Stimulated activated CD8-positive, alpha-beta memory T cell treated with anti-CD3 and anti-CD28 coated beads, Interleukin-15, amount 100 ng/mL, for 48 hours (primary cell): ENCODE data around the gene NELL1.

Experiments used
- DNase-seq, 2 donors: peaks; one replicate each; pipeline ENCODE4 v3.0.0-alpha.2; 2020; ENCODE audit warnings: low read depth in 2 of 2

The NELL1 gene

DNA sequence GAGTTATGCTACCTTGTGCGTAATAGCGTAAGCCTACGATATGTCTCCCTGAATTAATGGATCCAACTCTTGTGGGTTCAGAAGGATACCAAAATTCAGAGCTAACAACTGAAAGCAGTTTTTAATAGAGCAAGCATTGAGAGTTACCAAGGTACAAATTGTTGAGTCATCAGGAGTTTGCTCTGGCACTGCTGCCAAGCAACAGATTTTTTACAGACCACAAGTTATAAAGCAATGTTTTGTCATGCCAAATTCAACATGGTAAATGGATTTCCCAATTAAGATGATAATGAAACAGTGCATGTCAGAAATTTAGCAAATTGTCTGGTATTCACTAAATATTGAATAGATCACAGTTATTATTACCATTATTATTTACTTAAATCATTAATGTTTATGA lies 295.6 kb downstream of the NELL1 start:
- DNase-seq, result no peak

DNA sequence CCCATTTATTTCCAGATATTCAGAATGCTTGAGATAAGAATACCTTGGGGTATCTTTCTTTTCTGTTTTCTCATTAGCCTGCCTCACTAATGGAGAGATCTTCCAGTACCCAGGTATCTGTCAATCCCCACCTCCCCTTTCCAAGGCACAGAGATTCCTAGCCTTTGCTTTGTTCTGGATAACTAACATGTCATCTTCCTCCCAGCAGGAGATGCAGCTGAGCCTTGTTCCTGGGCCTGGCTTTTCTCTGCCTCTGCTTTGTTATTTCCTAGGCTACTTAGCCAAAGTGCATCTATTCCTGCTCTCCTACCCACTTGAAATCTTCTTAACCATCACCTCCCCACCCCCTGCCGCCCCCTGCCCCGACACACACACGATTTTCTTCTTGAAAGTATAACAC lies 297.1 kb downstream of the NELL1 start:
- DNase-seq, result no peak

DNA sequence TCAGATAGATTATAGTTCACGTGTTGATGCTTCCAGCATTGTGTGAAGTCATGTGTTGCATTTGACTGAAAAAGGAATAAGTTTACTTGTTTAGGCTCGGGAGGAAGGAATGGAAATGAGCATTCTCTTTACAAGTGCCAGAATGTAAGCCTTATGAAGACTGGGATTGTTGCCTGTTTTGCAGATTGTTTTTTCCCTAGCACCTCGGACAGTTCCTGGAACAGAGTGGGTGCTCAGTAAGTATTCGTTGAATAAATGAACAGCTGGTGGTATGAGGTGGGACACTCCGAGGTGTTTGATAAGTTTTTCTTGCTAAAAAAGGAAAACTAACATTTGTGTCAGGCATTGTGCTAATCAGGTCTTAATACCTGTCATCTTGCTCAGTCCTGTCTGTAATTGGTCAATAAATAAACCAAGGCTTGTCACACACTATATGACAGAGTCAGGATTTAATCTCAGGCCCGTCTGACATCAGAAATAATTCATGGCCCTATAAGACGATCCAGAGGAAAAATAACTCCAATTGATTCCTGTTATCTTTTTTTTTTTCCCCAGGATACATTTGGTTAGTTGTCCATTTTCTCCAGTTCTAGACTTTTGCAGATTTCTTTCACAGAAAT lies 304.7 kb downstream of the NELL1 start:
- no peak for DNase-seq

DNA sequence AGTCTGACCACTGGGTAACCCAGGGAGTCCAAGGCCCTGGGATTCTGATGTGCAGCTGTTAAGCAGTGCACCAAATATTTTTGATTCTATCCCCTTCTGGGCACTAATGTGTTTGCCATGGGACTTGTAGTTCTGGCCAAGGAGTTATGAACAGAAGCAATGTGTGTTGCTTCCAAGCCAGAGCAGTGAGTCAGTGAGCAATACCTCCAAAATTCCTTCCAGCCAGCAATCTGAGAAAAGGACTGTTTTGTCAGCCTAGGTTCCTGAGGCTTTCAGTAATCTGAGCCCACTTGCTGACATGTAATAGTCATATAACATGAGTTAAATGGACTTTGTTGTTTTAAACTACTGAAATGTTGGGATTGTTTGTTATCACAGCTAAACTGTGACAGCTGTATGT lies 311.4 kb downstream of the NELL1 start:
- no peak for DNase-seq

DNA sequence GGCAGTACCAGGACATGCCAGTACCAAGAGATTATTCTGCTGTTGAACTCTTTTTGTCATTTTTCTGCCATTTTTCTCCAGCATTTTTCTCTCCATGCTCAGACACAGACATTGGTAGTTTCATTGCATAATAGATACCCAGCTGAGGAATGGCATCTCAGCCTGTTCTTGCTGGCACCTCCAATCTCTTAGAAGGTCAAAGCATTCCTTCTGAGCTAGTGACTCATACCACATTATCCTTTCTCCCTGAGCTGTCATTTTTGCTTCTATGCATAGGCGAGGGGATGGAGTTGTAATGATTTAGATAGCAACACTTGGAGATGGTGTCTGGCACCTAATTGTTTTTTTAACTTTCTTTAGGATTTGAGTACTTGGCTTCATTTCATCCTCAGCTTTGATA lies 321.1 kb downstream of the NELL1 start:
- no peak for DNase-seq

DNA sequence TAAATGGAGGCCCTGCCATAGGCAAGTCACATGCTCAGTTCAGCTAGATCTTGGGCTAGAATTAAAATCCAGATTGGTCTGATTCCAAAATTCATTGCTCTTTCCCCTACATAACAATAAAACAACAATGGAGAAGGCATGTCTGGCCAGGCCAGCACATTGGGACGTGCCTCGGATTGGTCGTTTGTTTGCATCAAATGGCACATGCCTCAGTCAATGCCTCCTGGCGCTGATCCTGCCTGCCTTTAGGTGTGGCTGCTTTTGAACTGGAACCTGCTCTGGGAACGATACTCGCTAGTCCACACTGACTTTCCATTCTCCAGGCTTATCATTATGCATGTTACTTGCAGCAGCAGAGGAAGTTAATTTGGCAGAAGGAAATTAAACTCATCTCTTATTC lies 322.1 kb downstream of the NELL1 start:
- no peak for DNase-seq

DNA sequence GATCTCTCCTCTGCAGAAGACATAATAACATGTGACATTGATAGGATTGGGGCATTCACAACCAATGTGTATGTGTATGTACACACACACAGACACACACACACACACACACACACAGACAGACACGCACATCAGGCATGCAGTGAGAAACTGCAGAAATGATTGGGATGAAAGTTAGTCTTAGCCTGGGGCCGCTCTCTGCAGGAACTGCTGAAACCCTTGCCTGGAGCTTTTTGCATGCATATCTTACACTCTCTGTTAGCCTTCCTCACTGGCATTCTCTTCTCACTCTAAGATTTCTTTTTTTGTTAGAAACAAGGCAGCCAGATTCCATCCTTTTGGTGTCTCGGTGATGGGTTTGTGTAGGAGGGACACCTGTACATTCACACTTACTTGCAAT lies 337.9 kb downstream of the NELL1 start:
- no peak for DNase-seq

DNA sequence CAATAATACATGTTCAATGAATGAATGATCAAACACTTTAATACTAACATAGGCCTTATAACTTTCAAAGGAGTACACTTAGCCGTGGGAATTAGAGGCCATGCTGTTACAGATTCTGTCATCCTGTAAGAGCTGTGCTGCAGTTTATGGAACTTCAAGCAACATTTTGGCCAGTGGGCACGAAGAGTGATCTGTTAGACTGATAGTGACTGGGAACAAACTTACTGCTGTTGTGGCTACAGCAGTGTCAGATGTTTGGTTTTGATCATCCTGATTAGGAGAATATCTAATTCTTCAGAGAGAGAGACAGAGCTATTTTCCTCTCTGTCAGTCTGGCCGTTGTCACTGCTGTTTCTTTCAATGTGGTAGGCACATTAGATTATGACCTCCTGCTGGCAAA lies 348.9 kb downstream of the NELL1 start:
- no peak for DNase-seq

DNA sequence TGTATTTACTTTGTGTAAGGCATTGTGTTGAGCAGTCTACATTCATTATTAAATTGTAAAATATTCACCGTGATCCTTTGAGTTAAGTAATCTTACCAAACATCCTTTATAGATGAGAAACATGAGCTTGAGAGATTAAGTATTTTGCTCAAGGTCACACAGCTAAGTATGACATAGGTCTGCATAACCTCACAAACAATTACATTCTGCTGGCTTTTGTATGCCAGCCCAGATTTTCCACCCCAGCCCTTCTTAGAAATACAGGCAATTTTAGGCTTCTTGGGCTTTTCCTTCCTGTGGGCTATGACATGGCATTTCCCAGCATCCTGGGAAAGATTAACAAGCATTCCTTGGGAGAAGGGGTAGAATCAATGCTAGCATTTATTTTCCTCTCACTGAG lies 357.3 kb downstream of the NELL1 start:
- no peak for DNase-seq

DNA sequence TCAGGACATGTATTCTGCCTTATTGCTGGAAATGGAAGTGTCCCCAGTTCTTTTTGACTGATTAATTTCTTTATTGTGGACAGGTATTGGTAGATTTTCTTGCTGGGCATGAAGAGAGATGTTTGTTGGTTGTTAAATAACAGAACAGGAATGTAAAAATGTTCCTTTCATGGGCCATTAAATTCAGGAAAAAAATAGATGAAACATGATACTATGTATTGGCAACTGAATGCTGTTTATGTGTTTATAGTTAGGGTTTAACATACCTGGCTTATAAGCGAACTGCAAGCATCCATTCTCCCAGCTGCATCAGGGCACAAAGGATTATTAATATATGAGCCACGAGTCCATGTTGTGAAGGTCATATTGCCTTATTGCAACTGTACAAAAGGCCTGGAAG lies 368.5 kb downstream of the NELL1 start:
- DNase-seq, result no peak

DNA sequence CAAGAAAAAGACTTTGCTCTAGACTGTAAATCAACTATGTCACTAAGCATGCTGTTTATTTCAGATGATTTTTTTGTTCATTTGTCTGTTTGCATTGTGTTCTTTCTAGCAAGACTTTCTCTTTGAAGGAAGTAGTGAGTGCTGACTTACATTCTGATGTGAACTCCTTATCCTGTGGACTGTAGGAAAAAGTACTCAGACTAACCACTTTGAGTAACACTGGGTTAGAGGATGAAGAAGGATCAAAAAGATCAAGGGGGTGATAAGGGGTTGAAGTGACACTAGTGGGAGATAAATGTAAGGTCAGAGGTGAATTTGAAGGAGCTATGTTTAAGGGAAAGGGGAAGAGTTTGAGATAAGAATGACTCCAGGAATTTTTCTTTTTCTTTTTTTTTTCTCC lies 369.4 kb downstream of the NELL1 start:
- no peak for DNase-seq

DNA sequence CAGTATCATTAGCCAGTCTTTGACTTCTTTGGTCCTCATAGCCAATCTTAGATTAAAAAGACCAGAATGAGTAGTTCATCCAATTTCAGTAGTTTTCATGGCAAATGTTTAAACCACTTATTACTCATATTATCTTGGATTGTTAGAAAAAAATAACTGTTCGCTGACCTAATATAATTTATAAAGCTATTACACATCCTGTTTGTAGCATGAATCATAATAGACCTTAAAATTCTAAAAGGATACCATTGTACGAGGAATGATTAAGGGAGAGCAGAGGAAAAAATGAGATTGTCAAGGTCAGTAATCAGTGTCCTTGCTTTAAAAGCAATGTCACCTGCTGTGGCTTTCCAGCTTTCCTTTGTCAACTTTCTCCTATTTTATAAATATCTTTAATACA lies 371.2 kb downstream of the NELL1 start:
- DNase-seq, result no peak

DNA sequence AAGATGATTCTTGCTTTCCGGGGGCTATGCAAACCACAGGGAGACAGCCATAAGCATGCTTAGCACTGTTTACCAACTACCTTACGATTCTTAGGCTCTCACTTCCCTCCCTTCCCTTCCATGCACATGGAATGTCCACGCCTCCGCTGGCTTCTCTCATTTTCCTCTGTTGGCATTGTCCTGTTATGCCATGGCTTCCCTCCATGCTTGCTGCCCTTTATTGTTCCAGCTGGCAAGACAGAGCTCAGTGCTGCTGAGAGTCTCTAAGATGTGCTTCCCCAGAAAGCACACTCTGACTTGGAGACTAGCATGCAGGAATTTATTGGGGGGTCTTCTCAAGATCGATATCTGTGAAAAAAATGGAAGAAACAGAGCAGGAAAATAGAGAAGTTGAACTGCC lies 379.2 kb downstream of the NELL1 start:
- no peak for DNase-seq

DNA sequence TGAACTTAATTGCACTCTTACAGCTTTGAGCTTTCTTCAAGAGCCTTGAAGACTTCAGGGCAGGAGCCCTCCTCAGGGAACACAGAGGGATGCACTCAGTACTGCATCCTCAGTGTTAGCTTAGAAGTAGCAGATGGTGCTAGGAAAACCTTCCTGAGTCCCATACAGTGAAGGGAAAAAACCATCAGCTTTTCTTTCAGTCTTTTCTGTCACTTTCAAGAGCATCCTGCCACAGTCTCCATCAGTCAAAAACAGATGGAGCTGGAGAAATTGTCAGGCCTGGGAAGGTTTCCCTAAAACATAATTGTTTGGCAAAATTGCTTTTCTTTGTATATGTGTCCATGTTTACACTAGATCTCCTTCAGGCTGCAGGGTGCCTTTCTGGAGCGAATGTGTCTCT lies 384.1 kb downstream of the NELL1 start:
- DNase-seq, result no peak

DNA sequence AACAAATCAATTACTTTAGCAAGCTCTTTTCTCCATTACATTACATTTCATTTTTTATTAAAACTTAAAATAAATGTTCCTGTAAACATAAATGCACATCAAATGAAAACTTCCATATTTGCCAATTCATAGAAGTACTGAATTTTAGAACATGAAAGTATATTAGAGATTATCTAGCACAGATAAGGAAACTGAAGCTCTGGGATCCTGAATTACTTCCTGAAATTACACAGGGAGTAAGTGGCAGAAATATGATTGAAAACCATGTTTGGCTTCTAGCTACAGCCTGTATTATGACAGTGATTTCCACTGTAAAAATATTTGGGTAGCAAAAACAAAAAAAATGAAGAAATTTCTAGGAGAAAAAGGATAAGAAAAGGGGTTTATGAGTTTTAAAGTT lies 387.3 kb downstream of the NELL1 start:
- no peak for DNase-seq

DNA sequence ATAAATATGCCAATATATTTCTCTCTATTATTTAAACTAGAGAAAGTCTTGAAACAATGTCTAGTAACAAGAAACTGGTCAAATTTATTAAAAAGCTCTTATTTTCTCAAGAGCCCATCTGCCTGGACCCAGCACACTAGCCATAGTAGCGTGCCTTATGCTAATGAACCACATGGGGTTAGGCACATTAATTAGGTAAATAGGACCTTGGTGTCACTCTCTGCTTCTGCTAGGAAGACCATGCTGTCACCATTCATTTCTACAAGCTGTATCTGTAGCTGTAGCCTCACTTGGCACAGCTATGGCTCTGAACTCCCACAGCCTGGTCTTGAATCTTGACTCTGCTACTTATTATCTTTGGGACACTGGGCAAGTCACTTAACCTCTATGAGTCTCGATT lies 390.5 kb downstream of the NELL1 start:
- no peak for DNase-seq

DNA sequence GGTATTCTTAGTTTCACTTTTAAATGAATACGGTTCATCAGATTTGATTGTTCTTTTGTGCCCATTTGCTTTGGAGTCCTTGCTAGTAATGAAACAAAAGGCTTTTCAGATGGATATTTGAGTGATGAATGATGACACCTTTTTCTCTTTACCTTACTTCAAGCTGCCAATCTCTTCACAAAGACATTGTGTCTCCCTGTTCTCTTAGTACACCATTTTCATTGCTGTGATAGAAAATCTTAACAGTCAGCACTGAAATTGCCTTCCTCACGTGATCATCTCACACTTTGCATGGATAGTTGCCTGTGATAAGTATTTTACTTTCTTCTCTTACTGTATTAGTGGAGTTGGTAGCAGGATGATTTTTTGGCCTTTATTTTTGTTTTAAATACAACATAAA lies 396.6 kb downstream of the NELL1 start:
- no peak for DNase-seq

DNA sequence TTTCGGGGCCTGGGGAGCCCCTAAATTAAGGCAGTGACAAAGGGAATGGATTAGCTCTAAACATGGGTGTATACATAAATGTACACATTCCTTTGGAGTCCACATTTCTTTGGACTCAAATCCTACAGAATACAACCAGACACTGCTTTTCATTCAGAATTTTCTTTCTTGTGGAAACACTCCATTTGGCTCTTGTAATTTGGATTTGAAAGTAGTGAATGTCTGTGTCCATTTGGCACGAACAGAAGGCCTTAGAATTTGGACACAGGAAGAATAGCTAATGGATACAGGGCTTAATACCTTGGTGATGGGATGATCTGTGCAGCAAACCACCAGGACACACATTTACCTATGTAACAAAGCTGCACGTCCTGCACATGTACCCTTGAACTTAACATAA lies 399.5 kb downstream of the NELL1 start:
- no peak for DNase-seq

DNA sequence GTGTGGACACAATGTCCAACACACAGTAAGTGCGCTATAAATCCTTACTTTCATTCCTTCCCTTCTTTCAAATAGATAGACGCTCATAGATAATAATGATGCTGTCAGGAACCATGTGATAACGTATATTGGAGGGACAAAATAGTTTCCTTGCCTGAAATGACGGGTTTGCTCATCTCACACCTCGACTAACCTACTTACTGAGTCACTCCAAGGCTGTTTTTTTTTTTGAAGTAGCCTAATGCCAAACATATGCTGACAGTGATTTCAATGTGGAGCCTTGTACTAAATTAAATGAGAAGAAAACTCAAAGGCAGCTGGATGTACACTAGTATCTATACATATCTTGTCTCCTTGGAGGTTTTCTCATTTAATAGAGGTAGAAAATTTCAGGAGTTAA lies 400.5 kb downstream of the NELL1 start:
- DNase-seq, result no peak

DNA sequence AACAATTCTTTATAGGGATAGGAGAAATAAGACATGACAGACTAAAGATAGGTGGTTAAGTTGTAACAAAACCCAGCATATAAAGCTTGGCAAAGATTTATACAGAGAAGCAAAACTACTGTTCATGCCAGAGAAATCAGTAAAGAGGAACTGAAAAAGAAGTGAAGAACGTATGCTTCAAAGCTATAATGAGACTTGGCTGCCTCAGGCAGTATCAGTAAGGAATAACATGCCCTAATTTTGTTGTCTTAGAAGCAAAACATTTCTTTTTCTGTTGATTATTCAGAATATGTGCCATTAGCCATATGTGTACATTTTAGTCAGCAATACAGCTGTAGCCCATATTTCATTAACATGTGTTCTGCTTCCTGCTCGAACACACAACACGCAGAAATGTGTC lies 403.2 kb downstream of the NELL1 start:
- no peak for DNase-seq

DNA sequence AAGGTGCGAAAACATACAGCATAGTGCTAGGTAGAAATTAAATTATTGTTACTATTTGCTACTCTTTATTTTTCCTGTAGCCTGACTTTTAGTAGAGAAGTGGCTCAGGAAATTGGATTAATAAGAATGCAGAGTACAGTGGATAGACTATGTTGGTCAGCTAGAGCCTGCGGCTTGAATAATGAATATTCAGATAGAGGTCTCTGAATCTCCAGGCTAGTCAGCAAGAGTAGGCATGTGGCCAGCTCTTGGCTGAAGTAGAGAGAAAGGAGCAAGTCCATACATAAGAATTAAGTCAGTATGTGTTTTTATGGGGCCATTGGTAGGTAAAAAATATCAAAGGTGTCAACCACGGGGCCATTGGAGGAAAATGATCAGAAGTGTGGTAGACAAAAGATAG lies 413.5 kb downstream of the NELL1 start:
- no peak for DNase-seq

DNA sequence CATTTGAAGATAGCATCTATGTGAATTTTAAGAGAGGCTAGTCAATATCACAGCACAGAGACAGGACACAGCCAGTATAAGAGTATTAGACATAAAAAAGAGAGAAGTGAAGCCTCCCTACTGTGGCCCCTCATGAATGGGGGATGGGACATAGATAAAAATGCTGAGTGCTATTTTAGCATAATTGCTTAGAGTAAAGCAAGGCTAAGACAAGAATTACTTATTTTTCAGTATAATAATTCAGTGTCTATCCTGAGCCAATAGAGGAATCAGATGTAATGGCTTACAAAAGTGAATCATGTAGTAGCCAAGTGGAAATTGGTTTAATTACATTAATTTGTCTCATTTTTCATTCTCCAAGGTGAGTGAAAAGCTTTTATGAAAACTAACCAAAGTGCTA lies 419.5 kb downstream of the NELL1 start:
- no peak for DNase-seq

DNA sequence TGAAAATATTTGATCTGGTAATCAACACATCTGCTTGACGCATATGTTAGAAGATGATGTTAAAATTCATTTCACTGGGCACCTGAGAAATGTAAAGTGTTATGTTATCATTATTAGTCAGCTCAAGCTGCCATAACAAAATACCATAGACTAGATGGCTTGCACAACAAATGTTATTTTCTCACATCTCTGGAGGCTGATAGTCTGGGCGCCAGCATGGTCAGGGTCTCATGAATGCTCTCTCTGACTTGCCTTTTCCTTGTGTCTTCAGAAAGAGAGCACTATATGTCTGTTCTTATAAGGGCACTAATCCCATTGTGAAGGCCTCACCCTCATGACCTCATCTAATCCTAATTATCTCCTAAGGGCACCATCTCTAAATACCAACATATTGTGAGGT lies 435.3 kb downstream of the NELL1 start:
- no peak for DNase-seq

DNA sequence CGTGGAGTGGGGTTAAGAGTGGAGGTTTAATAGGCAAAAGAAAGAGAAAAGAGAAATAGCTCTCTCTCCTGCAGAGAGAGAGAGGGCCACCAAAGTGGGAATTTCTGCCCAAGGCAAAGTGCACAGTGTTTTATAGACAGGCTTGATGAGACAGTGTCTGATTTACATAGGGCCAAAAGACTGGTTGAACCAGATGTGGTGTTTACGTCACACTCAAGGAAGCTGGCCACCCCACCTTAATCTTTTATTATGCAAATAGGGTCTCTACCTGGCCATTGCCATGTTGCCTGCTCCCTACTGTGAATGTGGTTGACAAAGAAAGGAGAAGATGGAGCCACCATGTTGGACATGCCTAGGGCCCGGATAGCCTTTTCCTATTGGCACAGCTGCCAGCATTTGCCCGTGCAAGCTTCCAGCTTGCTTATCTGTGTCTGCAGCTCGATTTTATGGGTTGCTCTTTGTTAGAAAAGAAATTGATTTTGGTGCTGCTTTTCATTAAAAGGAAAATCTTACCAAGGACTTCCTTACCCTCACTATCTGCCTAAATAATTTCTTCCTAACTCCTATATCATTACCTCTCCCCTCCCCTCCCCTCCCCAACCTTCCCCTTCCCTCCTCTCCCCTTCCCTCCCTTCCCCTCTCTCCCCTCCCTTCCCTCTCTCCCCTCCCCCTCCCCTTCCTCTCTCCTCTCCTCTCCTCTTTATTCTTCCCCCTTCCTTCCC lies 436.0 kb downstream of the NELL1 start:
- DNase-seq, result no peak
